ENCODE results near the gene ZNF830.
"Not testable (repeated sequence)": the region's sequence is repeated elsewhere in the genome, so short reads cannot be mapped to it uniquely, and the experiment has no call there.

The ZNF830 gene

GRCh38 chr17:34930283-34930682 is 31.1 kb upstream of the ZNF830 start:
- DNase-seq, result no peak
- Histone ChIP-seq H4K20me1 (ENCODE audit: insufficient read depth, low read length) (no peaks in the 10 kb centered on the region), H3K9me3 (replicated peaks; ENCODE audit: insufficient read depth, low read length) (no peaks in the 10 kb centered on the region), H3K4me2 (ENCODE audit: low read depth, low read length) (no peak overlapping the region), H3F3A (ENCODE audit: insufficient read depth, low read length) (peaks cover 8% of the 10 kb centered on the region), H3K4me3 (ENCODE audit: low read length) (no peak overlapping the region), H2AFZ (ENCODE audit: low read length) (no peak overlapping the region), H3K9me2 (replicated peaks; ENCODE audit: insufficient read depth, low read length) (no peaks in the 10 kb centered on the region), H3K27ac (ENCODE audit: low read length) (no peak overlapping the region), H3K27me3 (replicated peaks; ENCODE audit: insufficient read depth, low read length) (no peaks in the 10 kb centered on the region), H3K4me1 (ENCODE audit: low read length) (peaks cover 8% of the 10 kb centered on the region; the same call in 1 of the 2 replicates), H3K9ac (ENCODE audit: low read length) (no peak overlapping the region), H3K79me2 (ENCODE audit: low read length) (no peaks in the 10 kb centered on the region), H3K36me3 (replicated peaks; ENCODE audit: insufficient read depth, low read length) (no peaks in the 10 kb centered on the region)
- no peak for TF ChIP-seq CTCF (IDR thresholded peaks at IDR 0.05; ENCODE audit: low read length)
- no peak for TF ChIP-seq EZH2phosphoT487 (IDR thresholded peaks at IDR 0.05; ENCODE audit: low read length)
- no peak for TF ChIP-seq EZH2 (optimal IDR thresholded peaks at IDR 0.05; ENCODE audit: low read depth, low read length)

- H3F3A ChIP-seq (ENCODE audit: insufficient read depth, low read length); H4K20me1 ChIP-seq (ENCODE audit: insufficient read depth, low read length); H3K4me2 ChIP-seq (ENCODE audit: low read depth, low read length); H3K9me3 ChIP-seq (replicated peaks; ENCODE audit: insufficient read depth, low read length); H3K27me3 ChIP-seq (replicated peaks; ENCODE audit: insufficient read depth, low read length); H3K9me2 ChIP-seq (replicated peaks; ENCODE audit: insufficient read depth, low read length); H3K9ac ChIP-seq (ENCODE audit: low read length); H3K36me3 ChIP-seq (replicated peaks; ENCODE audit: insufficient read depth, low read length); H3K4me1 ChIP-seq (ENCODE audit: low read length); DNase-seq; H3K27ac ChIP-seq (ENCODE audit: low read length); H2AFZ ChIP-seq (ENCODE audit: low read length); H3K79me2 ChIP-seq (ENCODE audit: low read length); H3K4me3 ChIP-seq (ENCODE audit: low read length): not testable (repeated sequence)
Measured at GRCh38 chr17:34950780-34951179, 10.6 kb upstream of the ZNF830 start.

DNA sequence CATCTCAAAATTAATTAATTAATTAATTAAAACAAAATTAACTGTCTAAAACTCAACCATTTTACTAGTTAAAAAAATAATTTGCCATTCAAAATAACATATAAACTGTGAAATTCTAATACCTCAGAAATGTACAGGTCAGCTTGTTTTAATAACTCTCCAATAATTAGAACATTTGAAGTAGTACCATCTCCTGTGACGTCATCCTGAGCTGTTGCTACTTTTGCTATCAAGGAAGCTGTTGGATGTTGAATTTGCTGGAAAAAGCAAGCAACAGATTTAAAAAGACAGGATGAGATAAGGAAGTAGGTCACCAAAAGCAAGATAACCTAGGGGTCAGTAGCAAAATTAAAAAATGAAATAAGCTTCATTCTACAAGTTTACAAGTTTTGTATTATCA is 2.9 kb upstream of the ZNF830 start:
- no peaks in the 10 kb centered on the region for H3K9me2 ChIP-seq (replicated peaks; ENCODE audit: insufficient read depth, low read length)
- H3K4me2 ChIP-seq (ENCODE audit: low read depth, low read length), result no peak overlapping the region
- no peaks in the 10 kb centered on the region for H3K9me3 ChIP-seq (replicated peaks; ENCODE audit: insufficient read depth, low read length)
- no peaks in the 10 kb centered on the region for H4K20me1 ChIP-seq (ENCODE audit: insufficient read depth, low read length)
- H3K36me3 ChIP-seq (replicated peaks; ENCODE audit: insufficient read depth, low read length), result no peaks in the 10 kb centered on the region
- no peak for TF ChIP-seq EZH2 (optimal IDR thresholded peaks at IDR 0.05; ENCODE audit: low read depth, low read length)
- no peak for TF ChIP-seq CTCF (IDR thresholded peaks at IDR 0.05; ENCODE audit: low read length)
- no peak for TF ChIP-seq EZH2phosphoT487 (IDR thresholded peaks at IDR 0.05; ENCODE audit: low read length)
- H3K4me1 ChIP-seq (ENCODE audit: low read length), result peaks cover 14% of the 10 kb centered on the region; the same call in 1 of the 2 replicates
- no peak for DNase-seq
- H3K27me3 ChIP-seq (replicated peaks; ENCODE audit: insufficient read depth, low read length), result no peaks in the 10 kb centered on the region
- H2AFZ ChIP-seq (ENCODE audit: low read length), result no peak overlapping the region
- H3K4me3 ChIP-seq (ENCODE audit: low read length), result no peak overlapping the region
- no peaks in the 10 kb centered on the region for H3F3A ChIP-seq (ENCODE audit: insufficient read depth, low read length)
- no peak overlapping the region for H3K27ac ChIP-seq (ENCODE audit: low read length)
- no peak overlapping the region for H3K9ac ChIP-seq (ENCODE audit: low read length)
- H3K79me2 ChIP-seq (ENCODE audit: low read length), result peaks cover 21% of the 10 kb centered on the region

DNA sequence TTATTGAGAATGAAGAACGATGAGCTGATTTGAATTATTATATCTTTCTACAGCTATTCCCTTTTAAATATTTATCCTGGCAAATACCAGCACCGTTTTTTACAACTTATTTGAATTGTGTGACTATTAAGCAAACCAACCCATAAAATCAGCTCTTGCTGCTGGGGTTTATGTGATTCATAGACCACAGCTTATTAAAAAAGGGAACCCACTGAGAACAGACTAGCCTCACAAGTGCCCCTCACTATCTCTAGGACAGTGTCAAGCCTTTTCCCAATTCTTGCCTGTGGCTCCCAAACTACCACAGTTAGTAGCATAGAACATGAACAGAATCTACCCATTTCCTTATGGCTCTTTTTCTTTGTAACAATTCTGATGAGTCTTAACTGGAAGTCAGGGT is 12.8 kb downstream of the ZNF830 start:
- no peak overlapping the region for H3K27ac ChIP-seq (ENCODE audit: low read length)
- no peaks in the 10 kb centered on the region for H3K27me3 ChIP-seq (replicated peaks; ENCODE audit: insufficient read depth, low read length)
- no peaks in the 10 kb centered on the region for H3K9me2 ChIP-seq (replicated peaks; ENCODE audit: insufficient read depth, low read length)
- H3K9ac ChIP-seq (ENCODE audit: low read length), result no peak overlapping the region
- H3K36me3 ChIP-seq (replicated peaks; ENCODE audit: insufficient read depth, low read length), result no peaks in the 10 kb centered on the region
- H3K9me3 ChIP-seq (replicated peaks; ENCODE audit: insufficient read depth, low read length), result no peaks in the 10 kb centered on the region
- no peak overlapping the region for H3K4me2 ChIP-seq (ENCODE audit: low read depth, low read length)
- no peaks in the 10 kb centered on the region for H3K4me1 ChIP-seq (ENCODE audit: low read length)
- TF ChIP-seq EZH2phosphoT487 (IDR thresholded peaks at IDR 0.05; ENCODE audit: low read length), result no peak
- TF ChIP-seq EZH2 (optimal IDR thresholded peaks at IDR 0.05; ENCODE audit: low read depth, low read length), result no peak
- no peak for TF ChIP-seq CTCF (IDR thresholded peaks at IDR 0.05; ENCODE audit: low read length)
- no peak for DNase-seq
- H3K79me2 ChIP-seq (ENCODE audit: low read length), result no peaks in the 10 kb centered on the region
- H2AFZ ChIP-seq (ENCODE audit: low read length), result no peak overlapping the region
- no peaks in the 10 kb centered on the region for H3F3A ChIP-seq (ENCODE audit: insufficient read depth, low read length)
- H4K20me1 ChIP-seq (ENCODE audit: insufficient read depth, low read length), result no peaks in the 10 kb centered on the region
- H3K4me3 ChIP-seq (ENCODE audit: low read length), result no peak overlapping the region
